Kidney epithelial cell (primary cell): ENCODE results near the gene GPR160. TPM values are rescaled to one million over a fixed set of nuclear protein-coding genes. Genes with fewer than 3 reads are reported as not detected.
"Not testable (repeated sequence)": the region's sequence is repeated elsewhere in the genome, so short reads cannot be mapped to it uniquely, and the experiment has no call there.

Experiments used
- DNase-seq: peaks from one replicate; pipeline ENCODE4 v3.0.0-alpha.2; 2010; ENCODE audit warnings: low read depth
- H3K27me3 ChIP-seq: 2 replicates; pipeline ENCODE4 v1.6.0; 2011; ENCODE audit warnings: low read length; ENCODE audit not compliant: control insufficient read depth, insufficient read depth
- H3K36me3 ChIP-seq: 2 replicates; pipeline ENCODE4 v1.5.1; 2011; ENCODE audit warnings: low read length; ENCODE audit not compliant: control insufficient read depth, insufficient read depth
- H3K4me3 ChIP-seq: 2 replicates; pipeline ENCODE4 v1.5.1; 2011; ENCODE audit warnings: low read depth, mild to moderate bottlenecking, control low read depth, low read length
- CTCF ChIP-seq: IDR thresholded peaks from 2 replicates; pipeline ENCODE4 v1.5.1; 2011; ENCODE audit warnings: mild to moderate bottlenecking, moderate library complexity, low read length, control low read depth, inconsistent platforms; ENCODE audit not compliant: insufficient read depth, poor library complexity, severe bottlenecking
- total RNA-seq: library from RNA; depleted of rRNA; stranded (reverse); fragments of >200 nt; gene quantifications from 2 replicates; pipeline ENCODE4 v1.2.3, GENCODE V29; 2015

GPR160 gene
- total RNA-seq, 1 donor from 2014 or later: 14.2 TPM

- H3K27me3 ChIP-seq: no peaks in the 10 kb centered on the region
- no peak overlapping the region for H3K4me3 ChIP-seq
- TF ChIP-seq CTCF: no peak
- no peak for DNase-seq
- H3K36me3 ChIP-seq: no peaks in the 10 kb centered on the region
Observed at GRCh38 chr3:170003881-170004356, 33.9 kb upstream of the GPR160 start.

- Histone ChIP-seq H3K36me3 (no peaks in the 10 kb centered on the region), H3K4me3 (no peak overlapping the region), H3K27me3 (no peaks in the 10 kb centered on the region)
- TF ChIP-seq CTCF: no peak
- DNase-seq: no peak
Observed at GRCh38 chr3:170007031-170007663, 30.6 kb upstream of the GPR160 start.

GRCh38 chr3:170010498-170010897, 27.3 kb upstream of the GPR160 start:
- Histone ChIP-seq H3K4me3 (no peak overlapping the region), H3K27me3 (no peaks in the 10 kb centered on the region), H3K36me3 (no peaks in the 10 kb centered on the region)
- no peak for DNase-seq
- no peak for TF ChIP-seq CTCF

GRCh38 chr3:170012683-170013400, 25.0 kb upstream of the GPR160 start:
- H3K4me3 ChIP-seq: no peak overlapping the region
- H3K27me3 ChIP-seq: no peaks in the 10 kb centered on the region
- TF ChIP-seq CTCF: no peak
- no peaks in the 10 kb centered on the region for H3K36me3 ChIP-seq
- DNase-seq: no peak

GRCh38 chr3:170016057-170016456, 21.7 kb upstream of the GPR160 start:
- DNase-seq: no peak
- H3K27me3 ChIP-seq: no peaks in the 10 kb centered on the region
- H3K36me3 ChIP-seq: no peaks in the 10 kb centered on the region
- no peak for TF ChIP-seq CTCF
- no peak overlapping the region for H3K4me3 ChIP-seq

- H3K27me3 ChIP-seq, H3K4me3 ChIP-seq, DNase-seq, H3K36me3 ChIP-seq: not testable (repeated sequence)
Observed at GRCh38 chr3:170019306-170019705, 18.5 kb upstream of the GPR160 start.
